SK-N-SH treated with all-trans-retinoic acid at 6 μM for 48 hours (cell line): ENCODE measurements around the gene RAD54L.

ENCODE experiments used
- BACH2 ChIP-seq: fragments of 250-450 bp; sonication (Bioruptor Pico); IDR thresholded peaks from 2 replicates; pipeline ENCODE4 v1.9.0; 2021; ENCODE audit warnings: mild to moderate bottlenecking, borderline replicate concordance
- CREB5 ChIP-seq: fragments of 250-450 bp; sonication (Bioruptor Pico); IDR thresholded peaks from 2 replicates; pipeline ENCODE4 v1.5.1; 2020; ENCODE audit warnings: low read depth, mild to moderate bottlenecking, moderate library complexity
- CSRNP3 ChIP-seq: fragments of 250-450 bp; sonication (Bioruptor Pico); IDR thresholded peaks from 2 replicates; pipeline ENCODE4 v1.5.1; 2021; ENCODE audit warnings: mild to moderate bottlenecking, moderate library complexity
- GLIS3 ChIP-seq: fragments of 250-450 bp; sonication (Bioruptor Pico); IDR thresholded peaks from 2 replicates; pipeline ENCODE4 v1.5.0; 2020; ENCODE audit warnings: mild to moderate bottlenecking, moderate library complexity
- ISL1 ChIP-seq: fragments of 250-450 bp; sonication (Bioruptor Pico); IDR thresholded peaks from 2 replicates; pipeline ENCODE4 v2.1.2; 2022; ENCODE audit warnings: mild to moderate bottlenecking, moderate library complexity
- PATZ1 ChIP-seq: fragments of 250-450 bp; sonication (Bioruptor Pico); IDR thresholded peaks from 2 replicates; pipeline ENCODE4 v1.8.0; 2020; ENCODE audit warnings: mild to moderate bottlenecking, moderate library complexity, borderline replicate concordance
- PPARA ChIP-seq: fragments of 250-450 bp; sonication (Bioruptor Pico); IDR thresholded peaks from 2 replicates; pipeline ENCODE4 v1.5.0; 2020; ENCODE audit warnings: mild to moderate bottlenecking, borderline replicate concordance
- RARB ChIP-seq: fragments of 250-450 bp; sonication (Bioruptor Pico); IDR thresholded peaks from 2 replicates; pipeline ENCODE4 v1.8.0; 2021; ENCODE audit warnings: mild to moderate bottlenecking, moderate library complexity
- TOX ChIP-seq: fragments of 250-450 bp; sonication (Bioruptor Pico); IDR thresholded peaks from 2 replicates; pipeline ENCODE4 v1.8.0; 2021; ENCODE audit warnings: mild to moderate bottlenecking, moderate library complexity, borderline replicate concordance
- ZC3H10 ChIP-seq: fragments of 250-450 bp; sonication (Bioruptor Pico); IDR thresholded peaks from 2 replicates; pipeline ENCODE4 v1.5.1; 2021; ENCODE audit warnings: mild to moderate bottlenecking, moderate library complexity
- ZFP3 ChIP-seq: fragments of 250-450 bp; sonication (Bioruptor Pico); IDR thresholded peaks from 2 replicates; pipeline ENCODE4 v1.5.0; 2020; ENCODE audit warnings: mild to moderate bottlenecking, moderate library complexity
- ZFP30 ChIP-seq: fragments of 450-650 bp; formaldehyde crosslinking; IDR thresholded peaks from 2 replicates; pipeline ENCODE4 v1.5.0; 2022; ENCODE audit warnings: mild to moderate bottlenecking, moderate library complexity
- ZNF565 ChIP-seq: fragments of 450-650 bp; formaldehyde crosslinking; conservative IDR thresholded peaks from 2 replicates; pipeline ENCODE4 v1.5.0; 2020; ENCODE audit warnings: low read depth, mild to moderate bottlenecking, moderate library complexity
- ZNF8 ChIP-seq: fragments of 450-650 bp; formaldehyde crosslinking; IDR thresholded peaks from 2 replicates; pipeline ENCODE4 v1.5.0; 2020; ENCODE audit warnings: mild to moderate bottlenecking, moderate library complexity

- no peak for TF ChIP-seq ZNF565
- TF ChIP-seq ISL1: no peak
- no peak for TF ChIP-seq CSRNP3 (CRISPR knock-in tag)
- no peak for TF ChIP-seq RARB
- TF ChIP-seq ZFP3 (CRISPR knock-in tag): no peak
- no peak for TF ChIP-seq ZNF8 (CRISPR knock-in tag)
- no peak for TF ChIP-seq CREB5 (CRISPR knock-in tag)
- no peak for TF ChIP-seq TOX (CRISPR knock-in tag)
- TF ChIP-seq ZC3H10 (CRISPR knock-in tag): no peak
- TF ChIP-seq BACH2 (CRISPR knock-in tag): no peak
- no peak for TF ChIP-seq PPARA (CRISPR knock-in tag)
- TF ChIP-seq GLIS3 (CRISPR knock-in tag): no peak
- TF ChIP-seq ZFP30 (CRISPR knock-in tag): no peak
- no peak for TF ChIP-seq PATZ1
These were observed 38.3 kb downstream of the RAD54L start for GRCh38 chr1:46285730-46286477.
